ENCODE measurements around the gene RABGGTB.
"Not testable (repeated sequence)": the region's sequence is repeated elsewhere in the genome, so short reads cannot be mapped to it uniquely, and the experiment has no call there.

The RABGGTB gene

GRCh38 chr1:75795703-75796193, 9.7 kb downstream of the RABGGTB start:
- DNase-seq (ENCODE audit: low read depth, low spot score) = no peak

DNA sequence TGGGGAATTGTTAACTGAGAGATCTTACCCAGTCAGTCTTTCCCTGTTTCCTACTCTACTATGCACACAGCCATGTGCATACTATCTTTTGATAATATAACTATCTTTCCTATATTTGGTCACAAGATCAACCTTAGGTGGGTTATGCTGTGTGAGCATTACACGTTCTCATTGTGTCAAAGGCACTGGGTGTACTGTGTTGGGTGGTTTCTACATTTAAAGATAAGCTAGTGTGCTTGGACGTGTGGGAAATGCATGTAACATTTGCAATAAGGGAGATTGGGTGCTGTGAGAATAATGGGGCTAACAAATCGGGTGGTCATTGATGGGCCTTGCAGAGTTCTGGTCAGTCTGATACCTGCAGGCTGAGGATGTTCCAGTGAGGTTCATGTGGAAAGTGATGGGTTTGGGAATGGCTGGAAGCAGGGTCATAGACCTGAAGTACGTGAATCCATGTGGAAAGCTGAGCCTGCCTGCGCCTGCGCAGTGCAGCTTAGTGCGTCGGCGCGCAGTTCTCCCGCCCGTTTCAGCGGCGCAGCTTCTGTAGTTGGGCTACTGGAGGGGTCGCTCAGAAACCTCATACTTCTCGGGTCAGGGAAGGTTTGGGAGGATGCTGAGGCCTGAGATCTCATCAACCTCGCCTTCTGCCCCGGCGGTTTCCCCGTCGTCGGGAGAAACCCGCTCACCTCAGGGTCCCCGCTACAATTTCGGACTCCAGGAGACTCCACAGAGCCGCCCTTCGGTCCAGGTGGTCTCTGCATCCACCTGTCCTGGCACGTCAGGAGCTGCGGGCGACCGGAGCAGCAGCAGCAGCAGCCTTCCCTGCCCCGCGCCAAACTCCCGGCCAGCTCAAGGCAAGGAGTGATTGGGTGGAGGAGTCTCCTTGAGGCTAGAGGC, 10.6 kb downstream of the RABGGTB start, which contains the start of gene MSH4:
Gene MSH4 (plus strand): TSS at position 507 of the 897 bp plus-strand sequence. CDS start 104 bp downstream, at position 611.
- DNase-seq (ENCODE audit: low read depth, low spot score) = no peak

GRCh38 chr1:75797273-75797588, 11.2 kb downstream of the RABGGTB start:
- no peak for DNase-seq (ENCODE audit: low read depth, low spot score)

- DNase-seq (ENCODE audit: low read depth, low spot score) = no peak
Measured at GRCh38 chr1:75797606-75798216, 11.7 kb downstream of the RABGGTB start.

GRCh38 chr1:75801480-75801879, 15.4 kb downstream of the RABGGTB start:
- DNase-seq (ENCODE audit: low read depth, low spot score) = not testable (repeated sequence)

DNA sequence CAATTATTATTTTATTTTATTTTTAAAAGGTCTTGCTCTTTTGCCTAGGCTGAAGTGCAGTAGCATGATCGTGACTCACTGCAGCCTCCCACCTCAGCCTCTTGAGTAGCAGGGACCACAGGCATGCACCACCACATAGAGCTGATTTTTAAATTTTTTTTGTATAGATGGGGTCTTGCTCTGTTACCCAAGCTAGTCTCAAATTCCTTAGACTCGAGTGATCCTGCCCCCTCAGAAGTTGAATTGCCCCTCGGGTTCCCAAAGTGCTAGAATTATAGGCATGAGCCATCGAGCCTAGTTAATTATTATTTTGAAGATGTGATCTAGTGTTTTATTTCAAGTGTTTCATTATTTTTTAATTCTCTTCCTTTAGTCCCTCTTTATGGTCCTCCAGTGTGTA, 22.9 kb downstream of the RABGGTB start:
- no peak for DNase-seq (ENCODE audit: low read depth, low spot score)

GRCh38 chr1:75810113-75810512, 24.1 kb downstream of the RABGGTB start:
- not testable (repeated sequence) for DNase-seq (ENCODE audit: low read depth, low spot score)

- DNase-seq (ENCODE audit: low read depth, low spot score) = no peak
Measured at GRCh38 chr1:75811211-75811981, 25.3 kb downstream of the RABGGTB start.

GRCh38 chr1:75812065-75812464, 26.0 kb downstream of the RABGGTB start:
- no peak for DNase-seq (ENCODE audit: low read depth, low spot score)

DNA sequence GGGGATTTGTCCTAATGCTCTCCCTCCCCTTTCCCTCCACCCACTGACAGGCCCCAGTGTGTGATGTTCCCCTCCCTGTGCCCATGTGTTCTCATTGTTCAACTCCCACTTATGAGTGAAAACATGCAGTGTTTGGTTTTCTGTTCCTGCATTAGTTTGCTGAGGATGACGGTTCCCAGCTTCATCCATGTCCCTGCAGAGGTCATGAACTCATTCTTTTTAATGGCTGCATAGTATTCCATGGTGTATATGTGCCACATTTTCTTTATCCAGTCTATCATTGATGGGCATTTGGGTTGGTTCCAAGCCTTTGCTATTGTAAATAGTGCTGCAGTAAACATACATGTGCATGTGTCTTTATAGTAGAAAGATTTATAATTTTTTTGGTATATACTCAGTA, 37.5 kb downstream of the RABGGTB start:
- DNase-seq (ENCODE audit: low read depth, low spot score) = not testable (repeated sequence)

DNA sequence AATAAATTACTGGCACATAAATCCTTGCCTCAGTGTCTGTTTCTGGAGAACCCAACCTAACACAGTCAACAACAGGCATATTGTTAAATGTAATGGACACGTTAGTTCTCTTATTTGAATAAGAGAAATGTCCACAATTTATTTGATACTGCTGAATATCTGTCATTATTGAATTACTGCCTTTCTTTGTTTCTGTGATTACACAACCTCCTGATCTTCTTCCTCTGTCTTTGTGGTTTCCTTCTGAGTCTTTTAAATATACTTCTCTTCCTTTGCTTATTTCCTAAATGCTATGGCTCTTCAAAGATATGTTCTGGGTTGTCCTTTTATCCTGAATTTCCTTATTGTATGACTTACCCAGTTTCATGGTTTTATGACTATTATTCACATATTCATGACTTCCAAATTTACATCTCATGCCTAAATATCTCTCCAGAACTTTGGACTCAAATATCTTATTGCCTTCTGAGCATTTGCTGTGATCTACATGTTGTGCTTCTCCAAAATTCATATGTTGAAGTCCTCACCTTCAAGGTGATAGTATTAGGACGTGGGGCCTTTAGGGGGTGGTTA, 50.6 kb downstream of the RABGGTB start:
- no peak for DNase-seq (ENCODE audit: low read depth, low spot score)

- no peak for DNase-seq (ENCODE audit: low read depth, low spot score)
Measured at GRCh38 chr1:75838079-75838478, 52.0 kb downstream of the RABGGTB start.

- no peak for DNase-seq (ENCODE audit: low read depth, low spot score)
Measured at GRCh38 chr1:75841421-75841820, 55.4 kb downstream of the RABGGTB start.

Data from smooth muscle cell of the brain vasculature (primary cell).